GM12892 (cell line): Measurements from ENCODE around the gene ARFGEF3.

ENCODE experiments used
- POLR2A ChIP-seq: IDR thresholded peaks from 2 replicates; pipeline ENCODE4 v1.6.1; 2011; ENCODE audit warnings: low read depth, low read length, control low read depth
- POLR2AphosphoS5 ChIP-seq: IDR thresholded peaks from 2 replicates; pipeline ENCODE4 v1.6.1; 2011; ENCODE audit warnings: low read depth, low read length, control low read depth

DNA sequence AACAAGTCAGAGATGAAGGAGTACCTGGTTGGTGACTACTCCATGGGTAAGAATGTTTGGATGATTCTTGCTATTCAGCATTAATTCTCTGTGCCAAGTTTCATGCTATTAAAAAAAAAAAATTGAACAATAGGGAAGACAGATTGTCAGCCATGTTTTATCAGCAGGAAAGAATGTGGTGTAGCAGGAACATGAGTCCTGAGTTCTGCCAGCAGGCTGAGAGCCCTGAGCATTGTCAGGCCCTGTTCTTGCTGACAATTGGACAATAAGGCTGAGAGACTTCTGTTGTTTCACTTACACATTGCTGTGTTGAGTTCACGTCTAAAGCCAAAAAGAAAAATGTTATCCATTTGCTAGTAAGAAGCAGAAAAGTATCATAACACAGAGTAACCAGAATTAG, 145.6 kb downstream of the ARFGEF3 start:
- TF ChIP-seq POLR2A (no peak), POLR2AphosphoS5 (no peak)
